GM18499 (cell line): ENCODE measurements around the gene CCDC13.

ENCODE experiments used
- ATAC-seq: cut with Tn5 transposase; IDR thresholded peaks from one replicate; pipeline ENCODE4 v1.9.1; 2021; ENCODE audit warnings: moderate number of reproducible peaks; ENCODE audit not compliant: insufficient read depth, unreplicated experiment

The CCDC13 gene

GRCh38 chr3:42736081-42736480 lies 37.0 kb downstream of the CCDC13 start:
- no peak for ATAC-seq

GRCh38 chr3:42735615-42736014 lies 37.4 kb downstream of the CCDC13 start:
- ATAC-seq, result no peak

- no peak for ATAC-seq
Measured at GRCh38 chr3:42735019-42735418, 38.0 kb downstream of the CCDC13 start.

- ATAC-seq, result no peak
Measured at GRCh38 chr3:42734263-42734860, 38.7 kb downstream of the CCDC13 start.

GRCh38 chr3:42733501-42734262 lies 39.4 kb downstream of the CCDC13 start:
- ATAC-seq, result no peak

GRCh38 chr3:42732829-42733459 lies 40.1 kb downstream of the CCDC13 start:
- ATAC-seq, result no peak

GRCh38 chr3:42732196-42732828 lies 40.7 kb downstream of the CCDC13 start:
- no peak for ATAC-seq

GRCh38 chr3:42731476-42732195 lies 41.4 kb downstream of the CCDC13 start:
- ATAC-seq, result no peak

- ATAC-seq, result no peak
Measured at GRCh38 chr3:42730706-42731420, 42.2 kb downstream of the CCDC13 start.

GRCh38 chr3:42730294-42730693 lies 42.8 kb downstream of the CCDC13 start:
- ATAC-seq, result no peak

- ATAC-seq, result no peak
Measured at GRCh38 chr3:42729404-42730145, 43.5 kb downstream of the CCDC13 start.

- no peak for ATAC-seq
Measured at GRCh38 chr3:42728668-42729364, 44.2 kb downstream of the CCDC13 start.

- ATAC-seq, result no peak
Measured at GRCh38 chr3:42728056-42728455, 45.0 kb downstream of the CCDC13 start.

- ATAC-seq, result no peak
Measured at GRCh38 chr3:42725454-42725853, 47.6 kb downstream of the CCDC13 start.

- ATAC-seq, result no peak
Measured at GRCh38 chr3:42723219-42723618, 49.8 kb downstream of the CCDC13 start.
